Activated T-cell treated with anti-CD3 and anti-CD28 coated beads, Interleukin-2, amount 50 U/mL, for 48 hours (primary cell): ENCODE measurements around the gene CTSA.

Experiments used
- DNase-seq, 2 experiments: peaks; one replicate each; pipeline ENCODE4 v3.0.0-alpha.2; 2020

CTSA gene

GRCh38 chr20:45890985-45891983, at the start of gene CTSA, which contains the start of gene NEURL2:
CTSA (plus strand) TSS chr20:45891335; CDS start chr20:45891569, 234 bp downstream.
NEURL2 (minus strand) TSS chr20:45891208; CDS start chr20:45890991, 217 bp downstream.
- peak; percentile 90 to 91 for DNase-seq

GRCh38 chr20:45841407-45842129, 49.6 kb upstream of the CTSA start:
- no peak for DNase-seq

- DNase-seq: no peak
These were observed 48.8 kb upstream of the CTSA start for GRCh38 chr20:45842169-45842812.

GRCh38 chr20:45843506-45843905, 47.6 kb upstream of the CTSA start:
- DNase-seq: no peak

GRCh38 chr20:45845452-45845851, 45.7 kb upstream of the CTSA start:
- DNase-seq: no peak

GRCh38 chr20:45848421-45848820, 42.7 kb upstream of the CTSA start:
- no peak for DNase-seq

- DNase-seq: no peak
These were observed 42.1 kb upstream of the CTSA start for GRCh38 chr20:45848969-45849582.

GRCh38 chr20:45850238-45850637, 40.9 kb upstream of the CTSA start:
- no peak for DNase-seq

GRCh38 chr20:45850926-45851325, 40.2 kb upstream of the CTSA start:
- DNase-seq: no peak

GRCh38 chr20:45851501-45851900, 39.6 kb upstream of the CTSA start:
- no peak for DNase-seq

GRCh38 chr20:45852326-45852725, 38.8 kb upstream of the CTSA start:
- no peak for DNase-seq

GRCh38 chr20:45853484-45853883, 37.7 kb upstream of the CTSA start:
- no peak for DNase-seq

GRCh38 chr20:45857114-45857881, 33.8 kb upstream of the CTSA start, which contains the start of the genes ACOT8 and ZSWIM3:
ACOT8 (minus strand) TSS chr20:45857392; CDS start chr20:45857315, 77 bp downstream.
ZSWIM3 (plus strand) TSS chr20:45857614; CDS start chr20:45857826, 212 bp downstream.
- peak; percentile 91 to 92 for DNase-seq

- no peak for DNase-seq
These were observed 33.3 kb upstream of the CTSA start for GRCh38 chr20:45857882-45858216.

- DNase-seq: no peak
These were observed 31.2 kb upstream of the CTSA start for GRCh38 chr20:45859916-45860315.

- no peak for DNase-seq
These were observed 30.4 kb upstream of the CTSA start for GRCh38 chr20:45860560-45861220.

- DNase-seq: no peak
These were observed 29.7 kb upstream of the CTSA start for GRCh38 chr20:45861221-45862075.

- no peak for DNase-seq
These were observed 27.3 kb upstream of the CTSA start for GRCh38 chr20:45863543-45864470.

- DNase-seq: no peak
These were observed 24.7 kb upstream of the CTSA start for GRCh38 chr20:45866454-45866853.
